K562 (cell line): ENCODE measurements around the gene DDX43.

ENCODE experiments used
- ARHGAP35 ChIP-seq: fragments of 450-650 bp; IDR thresholded peaks from 2 replicates; pipeline ENCODE4 v1.6.1; 2018; ENCODE audit not compliant: partially characterized antibody
- CTCF ChIP-seq, 3 experiments: IDR thresholded peaks in 2 of 3; conservative IDR thresholded peaks in 1 of 3; 2 replicates each; pipeline ENCODE4 v1.5.1; 2011 to 2012; ENCODE audit warnings: low read length in 3 of 3, mild to moderate bottlenecking in 3 of 3, control low read depth in 2 of 3, improper control_type of control experiment in 1 of 3, inconsistent platforms in 1 of 3, low read depth in 1 of 3, mixed read lengths in 1 of 3, moderate library complexity in 1 of 3; ENCODE audit not compliant: insufficient read depth in 2 of 3
- SMARCA5 ChIP-seq: fragments of 450-650 bp; IDR thresholded peaks from 2 replicates; pipeline ENCODE4 v1.6.1; 2016
- SMC3 ChIP-seq: conservative IDR thresholded peaks from 2 replicates; pipeline ENCODE4 v1.6.1; 2011; ENCODE audit warnings: low read depth, low read length, improper control_type of control experiment; ENCODE audit not compliant: insufficient read depth
- ZNF140 ChIP-seq: fragments of 250-450 bp; sonication (Bioruptor Pico); IDR thresholded peaks from 2 replicates; pipeline ENCODE4 v1.8.0; 2021; ENCODE audit warnings: moderate library complexity, mild to moderate bottlenecking, inconsistent platforms
- ZNF589 ChIP-seq: fragments of 200-800 bp; sonication (Bioruptor generic); IDR thresholded peaks from 2 replicates; pipeline ENCODE4 v1.6.1; 2016; ENCODE audit warnings: low read depth, missing genetic modification characterization, missing compliant biosample characterization

GRCh38 chr6:73369157-73369556, 25.5 kb upstream of the DDX43 start:
- TF ChIP-seq CTCF (IDR thresholded peaks at IDR 0.05 in 2 of 3, conservative IDR thresholded peaks at IDR 0.05 in 1 of 3; ENCODE audit: insufficient read depth in 2 of 3, low read depth in 1 of 3, low read length in 3 of 3) = no peak
- TF ChIP-seq ZNF589 (CRISPR knock-in tag) = no peak
- no peak for TF ChIP-seq SMARCA5
- no peak for TF ChIP-seq ARHGAP35
- no peak for TF ChIP-seq ZNF140 (CRISPR knock-in tag)
- no peak for TF ChIP-seq SMC3
